GM10266 (cell line): ENCODE measurements around the gene CAPN12.

Experiments used
- DNase-seq: peaks from one replicate; pipeline ENCODE4 v3.0.0; 2012; ENCODE audit errors: extremely low spot score
- TF ChIP-seq, protein P1 (sequence below): IDR thresholded peaks from 2 replicates; pipeline ENCODE4 v1.5.1; 2012; ENCODE audit warnings: mild to moderate bottlenecking, low read depth; ENCODE audit not compliant: control insufficient read depth, insufficient read depth; ENCODE audit errors: missing control alignments

Gene CAPN12

GRCh38 chr19:38708413-38709024 is 35.8 kb downstream of the CAPN12 start:
- DNase-seq: no peak
- TF ChIP-seq, protein P1, sequence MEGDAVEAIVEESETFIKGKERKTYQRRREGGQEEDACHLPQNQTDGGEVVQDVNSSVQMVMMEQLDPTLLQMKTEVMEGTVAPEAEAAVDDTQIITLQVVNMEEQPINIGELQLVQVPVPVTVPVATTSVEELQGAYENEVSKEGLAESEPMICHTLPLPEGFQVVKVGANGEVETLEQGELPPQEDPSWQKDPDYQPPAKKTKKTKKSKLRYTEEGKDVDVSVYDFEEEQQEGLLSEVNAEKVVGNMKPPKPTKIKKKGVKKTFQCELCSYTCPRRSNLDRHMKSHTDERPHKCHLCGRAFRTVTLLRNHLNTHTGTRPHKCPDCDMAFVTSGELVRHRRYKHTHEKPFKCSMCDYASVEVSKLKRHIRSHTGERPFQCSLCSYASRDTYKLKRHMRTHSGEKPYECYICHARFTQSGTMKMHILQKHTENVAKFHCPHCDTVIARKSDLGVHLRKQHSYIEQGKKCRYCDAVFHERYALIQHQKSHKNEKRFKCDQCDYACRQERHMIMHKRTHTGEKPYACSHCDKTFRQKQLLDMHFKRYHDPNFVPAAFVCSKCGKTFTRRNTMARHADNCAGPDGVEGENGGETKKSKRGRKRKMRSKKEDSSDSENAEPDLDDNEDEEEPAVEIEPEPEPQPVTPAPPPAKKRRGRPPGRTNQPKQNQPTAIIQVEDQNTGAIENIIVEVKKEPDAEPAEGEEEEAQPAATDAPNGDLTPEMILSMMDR: no peak

- no peak for DNase-seq
- TF ChIP-seq, protein P1: no peak
These were observed 36.7 kb downstream of the CAPN12 start for GRCh38 chr19:38707512-38708114.

- TF ChIP-seq, protein P1: no peak
- no peak for DNase-seq
These were observed 37.3 kb downstream of the CAPN12 start for GRCh38 chr19:38706792-38707511.

- TF ChIP-seq, protein P1: no peak
- DNase-seq: no peak
These were observed 38.9 kb downstream of the CAPN12 start for GRCh38 chr19:38705197-38706019.

DNA sequence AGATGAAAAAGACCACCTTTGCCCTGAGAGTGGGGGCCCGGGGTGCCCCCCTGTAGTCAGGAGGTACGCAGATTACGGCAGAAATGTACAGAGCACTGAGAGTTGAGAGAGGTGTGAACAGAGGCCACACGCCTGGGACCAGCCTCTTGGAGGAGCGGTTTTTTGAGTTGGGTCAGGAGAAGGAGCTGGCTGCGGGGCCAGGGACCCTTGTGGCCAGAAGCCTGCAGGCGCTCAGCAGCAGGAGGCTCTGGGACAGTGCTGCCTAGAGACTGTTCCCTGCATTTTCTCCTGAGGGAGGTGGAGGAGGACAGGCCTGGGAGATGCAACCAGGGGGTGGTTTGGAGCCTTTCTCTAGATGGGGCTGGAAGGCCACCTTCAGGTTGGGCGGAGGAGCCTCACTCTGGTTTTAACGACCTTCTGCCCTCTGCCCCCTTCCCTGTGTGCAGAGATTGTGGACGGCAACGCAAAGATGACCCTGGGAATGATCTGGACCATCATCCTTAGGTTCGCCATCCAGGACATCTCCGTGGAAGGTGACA is 39.7 kb downstream of the CAPN12 start:
- DNase-seq: no peak
- TF ChIP-seq, protein P1: no peak

DNA sequence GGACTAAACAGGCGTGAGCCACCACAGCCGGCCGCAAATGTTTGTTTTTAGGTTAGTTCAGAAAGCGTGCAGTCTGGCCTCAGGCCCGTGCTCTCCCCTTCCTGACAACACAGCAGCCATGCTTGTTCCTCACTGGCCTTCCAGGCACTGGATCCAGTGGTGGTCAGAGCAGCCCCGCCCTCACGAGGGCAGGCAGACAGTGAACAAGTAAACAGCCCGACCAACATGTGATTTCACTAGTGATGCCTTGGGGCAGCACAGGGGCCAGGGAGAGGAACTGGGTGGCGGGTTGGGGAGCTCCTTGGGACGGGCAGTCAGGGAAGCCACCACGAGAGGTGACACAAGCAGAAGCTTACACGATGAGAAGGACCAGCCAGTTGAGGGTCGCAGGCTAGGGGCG is 40.8 kb downstream of the CAPN12 start:
- DNase-seq: no peak
- TF ChIP-seq, protein P1: no peak

DNA sequence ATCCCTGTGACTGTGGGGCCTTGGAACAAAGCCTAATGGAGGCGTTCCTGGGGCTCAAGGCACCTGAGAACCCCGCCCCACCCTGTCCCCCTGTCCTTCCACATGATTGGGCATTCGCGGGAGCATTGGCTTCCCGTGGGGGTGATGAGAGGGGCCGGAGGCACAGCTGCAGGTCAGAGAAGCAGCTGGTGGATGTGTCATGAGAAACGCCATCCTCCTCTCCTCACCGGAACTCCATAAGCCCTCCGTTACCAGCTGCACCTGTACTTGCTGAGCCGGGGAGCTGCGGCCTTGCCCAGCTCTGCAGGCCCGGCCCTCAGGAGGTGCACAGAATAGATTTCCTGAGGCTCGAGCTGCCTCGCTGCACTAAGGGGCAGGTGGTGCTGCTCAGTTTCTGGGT is 42.0 kb downstream of the CAPN12 start:
- TF ChIP-seq, protein P1: no peak
- no peak for DNase-seq
